Keratinocyte (primary cell): Measurements from ENCODE around the gene SREBF1. TPM values are rescaled to one million over a fixed set of nuclear protein-coding genes. Genes with fewer than 3 reads are reported as not detected.

Experiments used
- DNase-seq: peaks from one replicate; pipeline ENCODE4 v3.0.0-alpha.2; 2011; ENCODE audit warnings: low read depth, missing footprints, low spot score
- FAIRE-seq: peaks from 2 replicates; lab custom pipeline; 2011; peaks lifted over from hg19 to GRCh38; lab: Jason Lieb, UNC
- H2AFZ ChIP-seq: 2 replicates; pipeline ENCODE4 v1.6.0; 2012; ENCODE audit warnings: low read length, control low read depth, inconsistent platforms; ENCODE audit not compliant: control insufficient read depth
- H3K27ac ChIP-seq: 2 replicates; pipeline ENCODE4 v1.5.1; 2011; ENCODE audit warnings: low read length; ENCODE audit not compliant: control insufficient read depth, insufficient read depth
- H3K27me3 ChIP-seq: 3 replicates; pipeline ENCODE4 v1.6.0; 2011; ENCODE audit warnings: low read length; ENCODE audit not compliant: control insufficient read depth, insufficient read depth; ENCODE audit errors: extremely low read depth
- H3K36me3 ChIP-seq, 2 experiments: 2 replicates in 1 of 2; 3 replicates in 1 of 2; pipeline ENCODE4 v1.5.1; 2011; ENCODE audit warnings: low read length in 2 of 2, mild to moderate bottlenecking in 1 of 2; ENCODE audit not compliant: control insufficient read depth in 2 of 2, insufficient read depth in 2 of 2; ENCODE audit errors: extremely low read depth in 1 of 2
- H3K4me1 ChIP-seq: 3 replicates; pipeline ENCODE4 v1.5.1; 2011; ENCODE audit warnings: low read length; ENCODE audit not compliant: control insufficient read depth, insufficient read depth; ENCODE audit errors: extremely low read depth
- H3K4me2 ChIP-seq: 3 replicates; pipeline ENCODE4 v1.6.0; 2011; ENCODE audit warnings: low read depth, low read length; ENCODE audit not compliant: control insufficient read depth, insufficient read depth; ENCODE audit errors: extremely low read depth
- H3K4me3 ChIP-seq, 3 experiments: fragments of 200-600 bp in 1 of 3; sonication (generic) in 1 of 3; 2 replicates in 2 of 3; 3 replicates in 1 of 3; pipeline ENCODE4 v1.5.1; 2011 to 2016; ENCODE audit warnings: low read length in 3 of 3, mild to moderate bottlenecking in 3 of 3, control low read depth in 2 of 3, inconsistent platforms in 1 of 3, low read depth in 1 of 3, mixed read lengths in 1 of 3, mixed run types in 1 of 3, moderate library complexity in 1 of 3; ENCODE audit not compliant: control insufficient read depth in 2 of 3, insufficient read depth in 2 of 3; ENCODE audit errors: extremely low read depth in 1 of 3
- H3K79me2 ChIP-seq: 2 replicates; pipeline ENCODE4 v1.6.0; 2012; ENCODE audit warnings: low read length; ENCODE audit not compliant: control insufficient read depth, insufficient read depth
- H3K9ac ChIP-seq: 3 replicates; pipeline ENCODE4 v1.6.0; 2011; ENCODE audit warnings: low read length; ENCODE audit not compliant: control insufficient read depth, insufficient read depth; ENCODE audit errors: extremely low read depth
- H3K9me1 ChIP-seq: 3 replicates; pipeline ENCODE4 v1.6.0; 2011; ENCODE audit warnings: low read length; ENCODE audit not compliant: control insufficient read depth, insufficient read depth; ENCODE audit errors: extremely low read depth
- H3K9me3 ChIP-seq: 2 replicates; pipeline ENCODE4 v1.5.1; 2012; ENCODE audit warnings: low read depth, low read length; ENCODE audit not compliant: control insufficient read depth
- H4K20me1 ChIP-seq: 3 replicates; pipeline ENCODE4 v1.6.0; 2011; ENCODE audit warnings: low read length; ENCODE audit not compliant: control insufficient read depth, insufficient read depth; ENCODE audit errors: extremely low read depth
- CTCF ChIP-seq, 3 experiments: IDR thresholded peaks in 1 of 3; conservative IDR thresholded peaks in 1 of 3; optimal IDR thresholded peaks in 1 of 3; 2 replicates in 2 of 3; 3 replicates in 1 of 3; pipeline versions ENCODE3 to v1.5.1; 2011; ENCODE audit warnings: low read length in 3 of 3, mild to moderate bottlenecking in 3 of 3, moderate library complexity in 2 of 3, control low read depth in 1 of 3, inconsistent platforms in 1 of 3; ENCODE audit not compliant: insufficient read depth in 2 of 3; ENCODE audit errors: extremely low read depth in 1 of 3
- EZH2 ChIP-seq: IDR thresholded peaks from one replicate; pipeline ENCODE4 v1.6.1; 2012; ENCODE audit warnings: inconsistent platforms, mild to moderate bottlenecking, low read length, moderate library complexity
- dilution Hi-C: fragments of 300-500 bp; cut with MboI; formaldehyde crosslinking; loops from one replicate; pipeline ENCODE4 v1.7.0; 2020; ENCODE audit warnings: low sequenced_read_pairs; ENCODE audit not compliant: extremely low pct_ligation_motif_present
- polyA plus RNA-seq, 5 experiments: library from polyadenylated mRNA; depleted of rRNA in 3 of 5; stranded (reverse) in 3 of 5; stranded (forward) in 1 of 5; unstranded in 1 of 5; fragments of >200 nt; gene quantifications; 1 replicate in 1 of 5; 2 replicates in 3 of 5; 3 replicates in 1 of 5; pipeline versions ENCODE4 v1.2.1 to v1.2.3, GENCODE V29; 2011 to 2012; ENCODE audit warnings: missing spikeins in 2 of 5, low read depth in 1 of 5, low replicate concordance in 1 of 5

Gene SREBF1
- polyA plus RNA-seq, 1 donor (not counting 4 experiments of a cell fraction or from before 2014, with no cell fraction given), result 51.7 TPM

- DNase-seq (no peak), FAIRE-seq (no peak)
- dilution Hi-C loops, result no loop called here
- peaks cover 0 to 4% of the 10 kb centered on the region in 2 experiments for H3K36me3 ChIP-seq
- no peak overlapping the region for H2AFZ ChIP-seq
- H3K4me2 ChIP-seq, result no peak overlapping the region
- H3K79me2 ChIP-seq, result peaks cover 27% of the 10 kb centered on the region
- H3K9me1 ChIP-seq, result no peaks in the 10 kb centered on the region
- no peaks in the 10 kb centered on the region for H4K20me1 ChIP-seq
- no peak for TF ChIP-seq CTCF (optimal IDR thresholded peaks at IDR 0.05 in 1 of 3, IDR thresholded peaks at IDR 0.05 in 1 of 3, conservative IDR thresholded peaks at IDR 0.05 in 1 of 3; ENCODE audit: extremely low read depth in 1 of 3, insufficient read depth in 2 of 3, low read length in 3 of 3)
- TF ChIP-seq EZH2, result no peak
- H3K9ac ChIP-seq, result no peak overlapping the region
- H3K9me3 ChIP-seq, result no peaks in the 10 kb centered on the region
- no peak overlapping the region for H3K27ac ChIP-seq
- no peak overlapping the region for H3K4me3 ChIP-seq
- no peaks in the 10 kb centered on the region for H3K27me3 ChIP-seq
- peaks cover 33% of the 10 kb centered on the region for H3K4me1 ChIP-seq
Measured at GRCh38 chr17:17779015-17779611, 57.7 kb downstream of the SREBF1 start.

GRCh38 chr17:17778308-17779014 is 58.3 kb downstream of the SREBF1 start:
- no peak overlapping the region for H3K27ac ChIP-seq
- dilution Hi-C loops, result no loop called here
- no peak overlapping the region for H2AFZ ChIP-seq
- H3K4me1 ChIP-seq, result peaks cover 33% of the 10 kb centered on the region
- TF ChIP-seq EZH2 (no peak), CTCF (optimal IDR thresholded peaks at IDR 0.05 in 1 of 3, IDR thresholded peaks at IDR 0.05 in 1 of 3, conservative IDR thresholded peaks at IDR 0.05 in 1 of 3; ENCODE audit: extremely low read depth in 1 of 3, insufficient read depth in 2 of 3, low read length in 3 of 3) (no peak)
- no peak overlapping the region for H3K4me2 ChIP-seq
- peaks cover 0 to 4% of the 10 kb centered on the region in 2 experiments for H3K36me3 ChIP-seq
- H3K4me3 ChIP-seq, result no peak overlapping the region
- peaks cover 24% of the 10 kb centered on the region for H3K79me2 ChIP-seq
- no peaks in the 10 kb centered on the region for H3K9me1 ChIP-seq
- DNase-seq, result no peak
- no peak overlapping the region for H3K9ac ChIP-seq
- H4K20me1 ChIP-seq, result no peaks in the 10 kb centered on the region
- H3K27me3 ChIP-seq, result no peaks in the 10 kb centered on the region
- no peak for FAIRE-seq
- H3K9me3 ChIP-seq, result no peaks in the 10 kb centered on the region
